Measurements from ENCODE around the gene RHBDF2.

Gene RHBDF2

DNA sequence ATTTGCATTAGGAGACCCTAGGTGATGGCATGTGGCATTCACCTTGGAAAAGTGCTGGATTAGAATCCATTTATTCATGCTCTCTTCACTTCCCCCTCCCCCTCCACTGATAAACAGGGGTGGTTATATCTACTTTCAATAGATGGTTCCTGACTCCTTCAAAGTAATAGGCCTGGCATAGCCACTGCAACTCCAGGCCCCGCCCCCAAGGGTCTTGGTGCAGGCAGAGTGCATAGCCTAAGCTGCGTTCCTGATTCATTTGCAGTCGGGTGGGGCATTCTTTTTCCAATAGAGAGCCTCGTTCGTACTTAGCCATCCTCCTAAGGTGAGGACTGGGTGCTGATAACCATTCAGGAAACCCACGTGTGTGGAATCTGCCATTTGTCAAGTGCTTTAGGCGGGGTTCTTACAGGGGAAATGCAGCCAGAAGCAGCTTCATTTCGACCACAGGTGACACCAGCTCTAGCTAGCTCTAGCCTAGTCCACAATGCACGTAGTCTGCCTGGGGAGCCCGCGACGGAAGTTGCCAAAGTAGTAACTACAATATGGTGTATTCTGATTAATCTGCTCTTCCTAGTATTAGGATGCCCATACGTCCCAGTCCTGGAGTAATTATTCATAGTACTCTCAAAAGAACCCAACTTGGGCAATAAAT lies 59.4 kb downstream of the RHBDF2 start:
- no peak for DNase-seq

GRCh38 chr17:76440751-76441362 lies 60.4 kb downstream of the RHBDF2 start:
- no peak for DNase-seq

GRCh38 chr17:76439314-76439928 lies 61.8 kb downstream of the RHBDF2 start:
- DNase-seq, result no peak

DNA sequence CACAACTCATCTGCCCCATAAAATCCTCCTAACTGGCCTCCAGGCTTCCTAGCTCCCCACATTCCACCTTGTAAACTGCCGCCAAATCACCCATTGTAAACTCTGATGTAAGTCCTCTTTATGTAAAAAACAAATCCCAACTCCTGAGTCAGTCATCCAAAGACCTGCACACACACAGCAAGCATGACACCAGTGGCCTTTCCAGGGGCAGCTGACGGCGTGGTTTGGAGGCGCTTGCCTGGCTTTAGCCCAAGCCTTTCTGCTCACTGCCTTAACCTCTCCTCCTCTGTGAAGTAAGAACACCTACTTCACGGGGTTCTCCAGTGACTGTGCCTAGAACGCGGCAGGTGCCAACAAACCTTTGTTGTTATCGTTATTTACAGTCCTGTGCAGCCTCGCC lies 62.3 kb downstream of the RHBDF2 start:
- no peak for DNase-seq

DNA sequence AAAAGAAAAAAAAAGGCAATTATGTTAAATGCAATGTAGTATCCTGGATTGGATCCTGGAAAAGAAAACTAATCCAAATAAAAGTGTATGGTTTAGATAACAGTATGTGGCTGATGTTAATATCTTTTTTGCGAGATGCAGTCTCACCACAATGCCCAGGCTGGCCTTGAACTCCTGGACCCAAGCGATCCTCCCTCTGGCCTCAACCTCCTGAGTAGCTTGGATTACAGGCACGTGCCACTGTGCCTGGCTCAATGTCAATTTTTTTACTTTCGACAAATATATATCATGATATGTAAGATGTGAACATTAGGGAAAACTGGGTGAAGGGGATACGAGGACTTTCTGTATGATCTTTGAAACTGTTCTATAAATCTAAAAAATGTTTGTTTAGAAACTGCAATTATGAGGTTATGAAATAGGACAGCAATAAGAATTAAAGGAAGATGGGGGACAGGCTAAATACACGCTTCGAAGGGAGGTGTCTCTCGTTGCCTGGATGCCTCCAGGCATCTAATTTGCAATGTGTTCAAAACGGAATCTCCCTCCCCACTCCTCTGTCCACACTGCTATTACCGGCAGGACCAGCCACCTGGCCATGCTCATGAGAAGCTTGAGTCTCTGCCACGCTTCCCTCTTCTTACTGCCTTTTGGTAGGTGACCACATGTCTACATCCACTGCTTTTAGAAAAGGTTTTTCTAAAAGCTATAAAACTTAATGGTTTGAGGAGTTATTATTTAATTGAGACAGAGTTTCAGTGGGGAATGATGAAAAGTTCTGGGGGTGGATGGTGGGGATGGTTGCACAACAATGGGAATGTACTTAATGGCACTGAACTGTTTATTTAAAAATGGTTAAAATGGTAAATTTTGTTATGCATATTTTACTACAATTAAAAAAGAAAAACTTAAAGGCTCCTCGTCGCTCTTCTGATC lies 63.5 kb downstream of the RHBDF2 start:
- DNase-seq, result no peak

DNA sequence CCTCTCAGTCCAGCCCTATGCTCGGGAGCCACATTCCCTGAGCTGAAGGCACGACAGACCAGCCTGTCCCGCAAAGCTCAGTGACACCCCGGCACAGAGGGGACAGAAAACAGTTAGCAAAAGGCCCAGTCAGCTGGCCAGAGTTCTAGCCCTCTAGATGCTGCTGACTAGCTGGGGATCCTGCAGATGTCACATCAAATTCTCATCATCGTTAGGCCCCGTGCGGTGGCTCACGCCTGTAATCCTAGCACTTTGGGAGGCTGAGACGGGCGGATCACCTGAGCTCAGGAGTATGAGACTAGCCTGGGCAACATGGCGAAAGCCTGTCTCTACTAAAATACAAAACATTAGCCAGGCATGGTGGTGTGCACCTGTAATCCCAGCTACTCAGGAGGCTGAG lies 65.5 kb downstream of the RHBDF2 start:
- no peak for DNase-seq

GRCh38 chr17:76434870-76435269 lies 66.4 kb downstream of the RHBDF2 start:
- no peak for DNase-seq

DNA sequence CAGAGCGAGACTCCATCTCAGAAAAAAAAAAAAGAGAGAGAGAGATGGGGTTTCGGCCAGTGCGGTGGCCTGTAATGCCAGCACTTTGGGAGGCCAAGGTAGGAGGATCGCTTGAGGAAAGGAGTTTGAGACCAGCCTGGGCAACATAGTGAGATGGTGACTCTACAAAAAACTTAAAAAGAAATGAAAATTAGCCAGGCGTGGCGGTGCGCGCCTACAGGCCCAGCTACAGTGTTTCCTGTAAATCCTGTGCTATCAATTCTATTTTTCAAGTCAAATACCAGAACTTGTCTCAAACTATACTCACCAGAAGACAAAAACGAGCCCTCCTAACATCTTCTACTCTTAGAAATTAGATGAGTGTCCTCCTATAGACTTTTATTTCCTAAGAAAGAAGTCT lies 67.5 kb downstream of the RHBDF2 start:
- DNase-seq, result no peak

DNA sequence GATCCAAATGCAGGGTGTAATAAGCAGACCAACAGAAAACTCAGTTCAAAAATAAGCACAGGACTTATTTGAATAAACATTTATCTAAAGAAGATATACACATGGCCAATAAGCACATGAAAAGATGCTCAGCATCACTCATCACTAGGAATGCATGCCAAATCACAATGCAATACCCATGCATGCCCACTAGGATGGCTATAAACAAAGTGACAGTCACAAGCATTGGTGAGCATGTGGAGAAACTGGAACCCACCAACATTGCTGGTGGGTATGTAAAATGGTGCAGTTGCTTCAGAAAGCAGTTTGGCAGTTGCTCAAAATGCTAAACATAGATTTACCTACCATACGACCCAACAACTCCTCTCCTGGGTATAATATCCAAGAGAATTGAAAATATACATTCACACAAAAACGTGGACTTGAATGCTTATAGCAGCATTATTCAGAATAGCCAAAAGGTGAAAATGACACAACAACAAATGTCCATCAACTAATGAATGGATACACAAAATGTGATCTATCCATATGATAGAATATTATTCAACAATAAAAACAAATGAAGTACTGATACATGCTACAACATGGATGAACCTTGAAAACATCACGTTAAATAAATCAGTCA lies 68.4 kb downstream of the RHBDF2 start:
- DNase-seq, result no peak

DNA sequence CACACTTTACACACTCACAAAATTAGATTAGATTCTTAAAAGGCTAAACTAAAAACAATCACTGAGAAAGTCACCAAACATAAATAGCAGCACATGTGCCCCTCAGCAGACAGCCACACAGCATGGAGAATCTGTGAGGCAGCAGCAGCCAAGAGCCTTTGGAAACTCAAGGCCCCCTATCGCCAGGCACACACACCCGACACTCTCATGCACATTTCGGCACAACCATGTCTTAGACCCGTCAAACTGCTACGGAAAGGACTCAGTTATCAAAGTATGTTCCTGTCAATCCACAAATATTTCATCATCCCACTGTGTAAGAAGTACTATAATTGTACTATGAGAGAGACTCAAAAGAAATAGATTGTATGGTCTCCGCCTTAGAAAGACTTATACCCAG lies 69.2 kb downstream of the RHBDF2 start:
- DNase-seq, result no peak

DNA sequence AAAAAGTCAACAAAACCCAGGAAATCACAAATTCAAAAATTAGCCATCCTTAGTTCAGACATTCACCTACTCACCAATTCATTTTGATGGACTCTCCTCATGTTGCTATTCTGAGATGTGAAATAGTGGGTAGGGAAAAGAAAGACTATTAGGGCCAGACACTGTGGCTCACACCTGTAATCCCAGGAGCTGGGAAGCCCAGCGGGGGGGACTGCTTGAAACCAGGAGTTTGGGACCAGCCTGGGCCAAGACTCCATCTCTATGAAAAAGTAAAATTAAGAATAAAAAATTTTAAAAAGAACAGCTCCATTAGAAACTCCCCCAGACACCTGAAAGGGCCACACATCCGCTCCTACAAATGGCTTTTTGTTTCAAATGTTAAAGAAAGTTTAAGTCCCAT lies 69.7 kb downstream of the RHBDF2 start:
- no peak for DNase-seq

- no peak for DNase-seq
Measured at GRCh38 chr17:76428511-76428910, 72.7 kb downstream of the RHBDF2 start.

DNA sequence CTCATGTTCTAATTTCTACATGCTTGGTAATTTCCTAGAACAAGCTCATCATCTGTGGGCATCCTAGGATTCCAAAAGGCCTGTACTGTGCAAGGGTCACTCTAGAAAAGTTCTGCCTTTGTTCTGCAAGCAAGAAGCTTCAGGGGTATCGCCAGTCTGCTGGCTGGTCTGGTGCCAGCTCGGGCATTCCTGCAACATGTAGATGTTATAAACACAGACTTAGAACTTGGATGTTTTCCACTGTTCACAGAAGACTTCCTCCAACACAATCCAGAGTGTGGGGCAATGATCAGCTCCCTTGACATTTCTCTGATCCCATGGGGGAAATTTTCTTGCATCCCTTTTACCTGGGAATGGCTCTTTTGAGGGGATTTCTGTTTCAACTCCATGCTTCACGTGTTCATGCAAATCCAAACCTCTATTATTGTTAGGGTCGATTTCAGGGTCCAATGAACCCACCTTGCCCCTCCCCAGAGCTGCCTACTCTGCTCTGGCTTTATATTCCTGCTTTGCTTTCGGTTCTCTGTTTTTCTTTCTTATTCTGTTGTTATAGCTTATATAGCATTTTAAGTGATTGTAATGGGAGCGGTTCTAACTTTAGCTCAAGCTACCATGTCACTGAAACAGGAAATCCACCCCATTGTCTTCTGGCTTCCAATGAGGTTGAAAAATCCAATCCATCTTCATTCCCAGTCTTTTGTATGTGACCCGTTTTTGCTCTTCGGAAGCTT lies 73.6 kb downstream of the RHBDF2 start:
- DNase-seq, result peak in 2 of 56 donors; percentile 6 to 13

DNA sequence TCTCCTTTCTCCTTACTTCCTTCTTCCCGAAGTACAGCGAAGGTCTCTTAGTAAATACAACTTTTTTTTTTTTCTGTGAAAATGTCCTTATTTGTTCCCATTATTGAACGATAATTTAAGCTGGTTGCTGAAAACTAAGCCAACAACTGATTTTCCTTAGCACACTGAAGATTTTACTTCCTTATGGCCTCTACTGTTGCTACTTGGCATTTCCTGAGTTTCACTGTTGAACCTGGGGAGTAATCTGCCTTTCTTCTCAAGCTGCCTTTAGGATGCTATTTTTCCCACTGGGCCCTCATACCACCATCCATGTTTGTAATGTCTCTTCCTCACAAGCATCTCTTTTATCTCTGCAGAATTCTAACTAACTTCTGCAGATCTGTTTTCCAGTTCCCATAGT lies 74.4 kb downstream of the RHBDF2 start:
- DNase-seq, result no peak

DNA sequence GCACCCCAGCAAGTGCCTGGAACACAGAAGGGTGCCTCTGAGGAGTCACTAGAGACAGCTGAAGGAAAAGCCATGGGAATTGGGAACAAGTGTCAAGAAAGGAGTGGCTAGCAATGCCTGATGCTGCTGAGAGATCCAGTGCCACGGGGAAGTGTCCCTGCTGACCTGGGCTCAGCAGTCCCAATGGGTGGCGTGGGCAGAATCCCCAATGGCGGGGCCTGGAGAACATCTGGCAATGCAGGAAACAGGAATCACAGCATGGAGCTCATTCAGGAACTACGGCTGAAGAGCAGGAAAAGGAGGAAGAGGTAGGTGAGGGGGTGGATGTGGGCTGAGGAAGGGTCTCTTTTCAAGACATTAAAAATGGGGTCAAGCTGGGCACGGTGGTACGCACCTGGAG lies 78.4 kb downstream of the RHBDF2 start:
- DNase-seq, result no peak

DNA sequence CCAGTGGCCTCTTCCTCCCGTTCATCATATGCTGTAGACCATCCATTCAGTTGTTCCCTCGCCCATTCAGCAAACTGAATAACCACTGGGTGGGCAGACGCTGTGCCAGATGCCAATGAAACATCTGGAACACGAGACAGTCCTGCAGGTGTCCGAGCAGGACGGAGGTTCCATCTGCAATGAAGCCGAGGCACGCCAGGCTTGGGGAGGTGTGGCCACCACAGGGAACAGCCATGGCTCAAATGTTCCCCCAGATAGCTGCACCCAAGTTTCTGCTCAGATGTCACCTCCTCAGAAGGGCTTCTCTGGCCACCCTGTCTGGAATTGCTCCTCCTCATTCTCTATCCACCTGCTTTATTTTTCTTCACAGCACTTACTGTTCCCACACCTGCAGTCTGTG lies 78.8 kb downstream of the RHBDF2 start:
- DNase-seq, result no peak

DNA sequence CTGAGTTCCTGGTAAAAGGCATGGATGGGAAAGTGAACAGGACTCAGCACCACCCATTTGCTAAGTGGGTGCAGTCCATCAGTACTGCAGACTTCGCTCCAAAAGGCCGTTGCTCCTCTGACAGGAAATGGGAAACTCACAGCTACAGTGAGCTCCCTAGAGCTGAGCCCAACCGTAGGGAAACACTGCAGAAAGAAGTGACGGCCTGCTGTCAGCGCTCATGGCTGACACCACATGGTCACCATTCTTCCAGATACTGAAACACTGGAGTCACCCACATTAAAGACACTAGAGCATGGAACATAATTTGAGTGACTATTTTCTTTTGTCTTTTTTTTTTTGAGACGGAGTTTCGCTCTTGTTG lies 80.2 kb downstream of the RHBDF2 start:
- peak in 1 of 56 donors; percentile 13 for DNase-seq

Data from nucleus accumbens (tissue), 56 donors.